GM18858 (cell line): ENCODE measurements around the gene SPON1.

Experiments
- ATAC-seq: cut with Tn5 transposase; IDR thresholded peaks from one replicate; pipeline ENCODE4 v1.9.1; 2021; ENCODE audit not compliant: unreplicated experiment

The SPON1 gene

GRCh38 chr11:14309425-14310192, 347.1 kb downstream of the SPON1 start:
- no peak for ATAC-seq

DNA sequence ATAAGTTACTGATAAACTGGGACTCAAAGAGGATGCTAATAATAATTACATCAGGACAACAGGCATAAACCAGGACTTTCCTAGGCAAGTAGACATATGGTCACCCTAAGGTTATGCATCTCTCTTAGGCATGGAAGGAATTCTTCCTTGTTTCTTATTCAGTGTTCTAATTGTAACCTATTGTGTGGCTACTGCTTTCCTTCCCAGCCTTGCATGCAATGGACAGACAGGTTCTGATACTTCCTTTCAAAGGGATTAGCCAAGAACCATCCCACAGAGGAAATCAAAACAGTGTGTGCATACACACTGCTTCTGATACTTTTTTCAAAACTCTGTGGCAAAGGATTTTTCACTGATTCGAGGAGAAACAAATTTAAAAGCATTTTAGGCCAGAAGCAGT, 348.2 kb downstream of the SPON1 start:
- no peak for ATAC-seq

GRCh38 chr11:14312736-14313438, 350.4 kb downstream of the SPON1 start:
- no peak for ATAC-seq

- no peak for ATAC-seq
These were observed 351.6 kb downstream of the SPON1 start for GRCh38 chr11:14314127-14314526.

DNA sequence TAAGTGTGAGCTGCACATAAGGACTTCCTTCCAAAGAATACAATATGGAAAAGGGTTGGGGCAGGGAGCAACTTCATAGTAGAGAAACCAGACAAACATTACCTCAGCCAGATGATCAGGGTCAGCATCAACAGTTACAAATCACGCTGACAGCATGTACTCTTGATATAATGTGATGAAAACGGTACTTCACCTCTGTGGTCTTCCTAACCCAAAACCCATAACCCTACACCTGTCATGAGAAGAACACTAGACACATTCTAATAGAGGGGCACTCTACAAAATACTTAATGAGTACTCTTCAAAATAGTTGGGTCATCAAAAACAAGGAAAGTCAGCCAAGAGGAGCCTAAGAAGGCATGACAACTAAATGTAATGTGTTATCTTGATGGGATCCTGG, 352.6 kb downstream of the SPON1 start:
- ATAC-seq = peak; percentile 25
